B cell (primary cell): Measurements from ENCODE around the gene PRKCA.

Source experiments
- CTCF ChIP-seq: fragments of 200-600 bp; IDR thresholded peaks from one replicate; pipeline ENCODE4 v1.8.0; 2022; ENCODE audit warnings: antibody characterized with exemption, mild to moderate bottlenecking
- EZH2 ChIP-seq: IDR thresholded peaks from 2 replicates; pipeline ENCODE4 v1.6.1; 2012; ENCODE audit warnings: borderline replicate concordance, low read depth, mild to moderate bottlenecking, moderate library complexity, low read length; ENCODE audit not compliant: insufficient read depth, poor library complexity, severe bottlenecking

- TF ChIP-seq EZH2 = no peak
- TF ChIP-seq CTCF = no peak
Measured at GRCh38 chr17:66392783-66393437, 90.5 kb downstream of the PRKCA start.
